PC-9 (cell line): ENCODE data around the gene MTHFSD. TPM values are rescaled to one million over a fixed set of nuclear protein-coding genes. Genes with fewer than 3 reads are reported as not detected.

Experiments
- BruUV-seq: library from RNA; stranded (reverse); fragments of 400-500 nt; replicated peaks from 2 replicates; lab custom pipeline; 2021; lab: Mats Ljungman, UMichigan
- CTCF ChIA-PET: fragments of 300-600 bp; sonication (Branson Sonifier 250); formaldehyde crosslinking; loops from one replicate; lab custom pipeline; 2022; ENCODE audit warnings: antibody characterized with exemption; lab: Charles Lee
- POLR2A ChIA-PET: fragments of 300-600 bp; sonication (Branson Sonifier 250); formaldehyde crosslinking; loops from one replicate; lab custom pipeline; 2022; ENCODE audit warnings: antibody characterized with exemption; ENCODE audit not compliant: unreplicated experiment; lab: Charles Lee
- DNase-seq, 2 experiments: peaks; one replicate each; pipeline versions ENCODE4 v3.0.0 to v3.0.0-alpha.2; 2015 to 2022; ENCODE audit warnings: mixed read lengths in 1 of 2
- H2AFZ ChIP-seq: fragments of 200-600 bp; sonication (generic); 2 replicates; pipeline ENCODE4 v1.8.1; 2017; ENCODE audit warnings: antibody characterized with exemption
- H3F3A ChIP-seq: fragments of 200-600 bp; sonication (generic); 2 replicates; pipeline ENCODE4 v1.8.1; 2017; ENCODE audit warnings: antibody characterized with exemption, mild to moderate bottlenecking, low read depth; ENCODE audit not compliant: insufficient read depth
- H3K27ac ChIP-seq: fragments of 200-600 bp; sonication (generic); 2 replicates; pipeline ENCODE4 v1.6.1; 2016; ENCODE audit warnings: mixed run types
- H3K27me3 ChIP-seq: fragments of 200-600 bp; sonication (generic); 2 replicates; pipeline ENCODE4 v1.6.1; 2016; ENCODE audit warnings: low read depth, mixed run types; ENCODE audit not compliant: insufficient read depth
- H3K36me3 ChIP-seq: fragments of 200-600 bp; sonication (generic); 2 replicates; pipeline ENCODE4 v1.6.1; 2016; ENCODE audit warnings: low read depth, mixed run types
- H3K4me1 ChIP-seq: fragments of 200-600 bp; sonication (generic); replicated peaks from 2 replicates; pipeline ENCODE4 v1.6.1; 2016; ENCODE audit warnings: mixed run types; ENCODE audit not compliant: insufficient read depth
- H3K4me2 ChIP-seq: fragments of 200-600 bp; sonication (generic); 2 replicates; pipeline ENCODE4 v1.6.1; 2017; ENCODE audit warnings: mixed run types
- H3K4me3 ChIP-seq: fragments of 200-600 bp; sonication (generic); 2 replicates; pipeline ENCODE4 v1.6.1; 2016; ENCODE audit warnings: mixed run types
- H3K79me2 ChIP-seq: fragments of 200-600 bp; sonication (generic); 2 replicates; pipeline ENCODE4 v1.6.1; 2017; ENCODE audit warnings: low read depth, mixed run types
- H3K9me2 ChIP-seq: fragments of 200-600 bp; sonication (generic); 2 replicates; pipeline ENCODE4 v1.8.1; 2017; ENCODE audit warnings: mild to moderate bottlenecking; ENCODE audit not compliant: insufficient read depth
- H3K9me3 ChIP-seq: fragments of 200-600 bp; sonication (generic); 2 replicates; pipeline ENCODE4 v1.8.1; 2016; ENCODE audit warnings: low read depth; ENCODE audit not compliant: insufficient read depth
- H4K20me1 ChIP-seq: fragments of 200-600 bp; sonication (generic); 2 replicates; pipeline ENCODE4 v1.8.1; 2017; ENCODE audit not compliant: insufficient read depth
- CTCF ChIP-seq: fragments of 200-600 bp; sonication (generic); conservative IDR thresholded peaks from 2 replicates; pipeline ENCODE4 v1.6.1; 2017; ENCODE audit warnings: mixed run types, antibody characterized with exemption, mild to moderate bottlenecking, moderate library complexity
- EZH2 ChIP-seq: fragments of 200-600 bp; sonication (generic); IDR thresholded peaks from 2 replicates; pipeline ENCODE4 v1.8.0; 2017; ENCODE audit warnings: antibody characterized with exemption, low read depth
- intact Hi-C: fragments of 100-400 bp; cut with micrococcal nuclease; formaldehyde crosslinking; loops from one replicate; pipeline ENCODE4 v1.10.0; 2022; ENCODE audit not compliant: unreplicated experiment
- total RNA-seq: library from RNA; stranded (reverse); gene quantifications from 2 replicates; pipeline ENCODE4 v1.2.3, GENCODE V29; 2021

Gene MTHFSD
- total RNA-seq, 1 experiment from 2014 or later = 25.7 TPM

- CTCF ChIA-PET = no interaction called here
- intact Hi-C loops = loop anchor here (10.0 kb wide), 1 partner anchor 168 kb away; no protein-coding TSS in a partner anchor
- DNase-seq = no peak
- peaks cover 30% of the 10 kb centered on the region for H3K27me3 ChIP-seq
- H3K4me2 ChIP-seq = no peak overlapping the region
- H3K9me3 ChIP-seq = no peaks in the 10 kb centered on the region
- H2AFZ ChIP-seq = no peak overlapping the region
- no TSS peak for BruUV-seq
- 0 out of 2 replicates have a peak, but pooled peaks cover 6% of the 10 kb centered on the region for H4K20me1 ChIP-seq
- no peak overlapping the region for H3K4me3 ChIP-seq
- TF ChIP-seq EZH2 (no peak), CTCF (no peak)
- H3K9me2 ChIP-seq = no peaks in the 10 kb centered on the region
- no peaks in the 10 kb centered on the region for H3K79me2 ChIP-seq
- H3K4me1 ChIP-seq = no peaks in the 10 kb centered on the region
- H3K36me3 ChIP-seq = no peaks in the 10 kb centered on the region
- POLR2A ChIA-PET = interaction anchor here (0.7 kb wide), 1 partner anchor 757 kb away, joined by 4 read pairs; no protein-coding TSS in a partner anchor
- H3K27ac ChIP-seq = no peak overlapping the region
- no peaks in the 10 kb centered on the region for H3F3A ChIP-seq
Measured at GRCh38 chr16:86512860-86513470, 42.1 kb downstream of the MTHFSD start.

- H3K36me3 ChIP-seq = no peaks in the 10 kb centered on the region
- no peak overlapping the region for H2AFZ ChIP-seq
- 0 out of 2 replicates have a peak, but pooled peaks cover 6% of the 10 kb centered on the region for H4K20me1 ChIP-seq
- no peak overlapping the region for H3K27ac ChIP-seq
- no peak for TF ChIP-seq CTCF
- TF ChIP-seq EZH2 = no peak
- H3K4me3 ChIP-seq = no peak overlapping the region
- POLR2A ChIA-PET = interaction anchor here (0.7 kb wide), 1 partner anchor 757 kb away, joined by 4 read pairs; no protein-coding TSS in a partner anchor
- no peak overlapping the region for H3K4me2 ChIP-seq
- peaks cover 27% of the 10 kb centered on the region for H3K27me3 ChIP-seq
- intact Hi-C loops = loop anchor here (10.0 kb wide), 1 partner anchor 168 kb away; no protein-coding TSS in a partner anchor
- H3K79me2 ChIP-seq = no peaks in the 10 kb centered on the region
- no peak for DNase-seq
- H3K9me3 ChIP-seq = no peaks in the 10 kb centered on the region
- BruUV-seq = no TSS peak
- no peaks in the 10 kb centered on the region for H3F3A ChIP-seq
- H3K4me1 ChIP-seq = no peaks in the 10 kb centered on the region
- H3K9me2 ChIP-seq = no peaks in the 10 kb centered on the region
- CTCF ChIA-PET = no interaction called here
Measured at GRCh38 chr16:86512301-86512859, 42.7 kb downstream of the MTHFSD start.

GRCh38 chr16:86511317-86512161 lies 43.5 kb downstream of the MTHFSD start:
- 0 out of 2 replicates have a peak, but pooled peaks cover 6% of the 10 kb centered on the region for H4K20me1 ChIP-seq
- POLR2A ChIA-PET = no interaction called here
- no peaks in the 10 kb centered on the region for H3F3A ChIP-seq
- no peak overlapping the region for H3K27ac ChIP-seq
- intact Hi-C loops = loop anchor here (10.0 kb wide), 1 partner anchor 167 kb away; no protein-coding TSS in a partner anchor
- H3K79me2 ChIP-seq = no peaks in the 10 kb centered on the region
- H3K4me1 ChIP-seq = no peaks in the 10 kb centered on the region
- H3K4me2 ChIP-seq = no peak overlapping the region
- H3K4me3 ChIP-seq = no peak overlapping the region
- H3K9me3 ChIP-seq = no peaks in the 10 kb centered on the region
- no peak overlapping the region for H2AFZ ChIP-seq
- peaks cover 30% of the 10 kb centered on the region for H3K27me3 ChIP-seq
- DNase-seq = no peak
- TF ChIP-seq EZH2 (no peak), CTCF (no peak)
- CTCF ChIA-PET = no interaction called here
- no TSS peak for BruUV-seq
- H3K9me2 ChIP-seq = no peaks in the 10 kb centered on the region
- H3K36me3 ChIP-seq = no peaks in the 10 kb centered on the region
